ENCODE results near the gene PIEZO2. TPM values are rescaled to one million over a fixed set of nuclear protein-coding genes. Genes with fewer than 3 reads are reported as not detected.

PIEZO2 gene
- total RNA-seq, 1 donor from 2014 or later, result 5.3 TPM

DNA sequence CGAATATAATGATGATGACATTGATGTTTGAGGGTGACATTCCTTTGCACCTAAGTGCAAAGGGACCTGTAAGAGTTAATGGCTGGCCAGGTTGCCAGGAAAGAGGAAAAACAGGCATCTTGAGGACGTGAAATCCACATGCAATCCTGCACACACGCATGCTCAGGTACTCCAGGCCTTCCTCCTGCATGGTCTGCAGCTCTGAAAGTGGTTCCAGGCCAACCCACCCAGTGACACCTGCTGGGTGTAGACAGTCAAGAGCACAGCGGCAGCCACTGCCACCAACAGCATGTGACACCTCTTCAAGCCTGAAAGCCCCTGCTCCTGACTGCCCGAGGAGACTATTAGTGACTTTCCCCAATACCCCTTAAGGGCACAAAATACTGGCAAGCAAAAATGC is 101.6 kb downstream of the PIEZO2 start:
- peaks cover 2% of the 10 kb centered on the region for H3K9me3 Mint-ChIP-seq (ENCODE audit: unreplicated experiment)
- peaks cover 10% of the 10 kb centered on the region for H3K4me1 ChIP-seq (ENCODE audit: insufficient read depth, low read length)
- H3K4me3 ChIP-seq (ENCODE audit: insufficient read depth, low read depth, low read length), result no peak overlapping the region
- H3K9me3 ChIP-seq (ENCODE audit: insufficient read depth, low read depth, low read length), result no peaks in the 10 kb centered on the region
- H4K20me1 ChIP-seq (ENCODE audit: insufficient read depth, low read length), result no peaks in the 10 kb centered on the region
- H3K4me1 Mint-ChIP-seq (ENCODE audit: low read depth, unreplicated experiment), result peaks cover 36% of the 10 kb centered on the region
- no peak overlapping the region for H2AFZ ChIP-seq (ENCODE audit: low read depth, low read length)
- no peaks in the 10 kb centered on the region for H3K79me2 ChIP-seq (ENCODE audit: insufficient read depth, low read length)
- no peak for DNase-seq (ENCODE audit: low read depth)
- no peaks in the 10 kb centered on the region for H3K27me3 Mint-ChIP-seq (ENCODE audit: low read depth, unreplicated experiment)
- H3K27ac ChIP-seq (ENCODE audit: low read depth, low read length), result no peak overlapping the region
- no peak overlapping the region for H3K4me3 Mint-ChIP-seq (ENCODE audit: unreplicated experiment)
- no peaks in the 10 kb centered on the region for H3K36me3 Mint-ChIP-seq (ENCODE audit: low read depth, unreplicated experiment)
- H3K27me3 ChIP-seq (ENCODE audit: insufficient read depth, low read length), result no peaks in the 10 kb centered on the region
- H3K9ac ChIP-seq (ENCODE audit: low read length), result no peak overlapping the region
- no peaks in the 10 kb centered on the region for H3K36me3 ChIP-seq (ENCODE audit: insufficient read depth, low read length)
- no peak for FAIRE-seq
- peak overlapping the region; percentile 23 for H3K27ac Mint-ChIP-seq (ENCODE audit: unreplicated experiment)
- no peak for TF ChIP-seq EZH2 (IDR thresholded peaks at IDR 0.05; ENCODE audit: insufficient read depth, low read length)
- no peak overlapping the region for H3K4me2 ChIP-seq (ENCODE audit: low read length)

DNA sequence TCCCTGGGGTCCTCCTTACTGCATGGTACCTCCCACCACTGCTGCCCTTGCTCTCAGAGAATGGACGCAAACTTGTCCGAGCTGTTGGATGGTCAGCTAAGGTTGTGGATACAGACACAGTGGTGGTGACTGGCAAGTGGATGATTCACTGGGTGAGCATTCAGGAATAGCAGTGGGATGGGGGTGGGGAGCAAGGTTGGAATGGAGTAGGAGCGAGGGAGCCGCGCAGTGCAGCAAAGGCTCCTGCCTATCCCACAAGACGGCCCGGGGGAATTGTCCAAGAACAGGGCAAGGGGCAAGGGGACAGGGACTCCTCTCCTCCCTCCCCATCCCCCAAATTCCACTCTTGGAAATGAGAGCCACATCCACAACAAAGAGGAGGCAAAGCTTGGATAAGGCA is 102.2 kb downstream of the PIEZO2 start:
- Histone ChIP-seq H3K9ac (ENCODE audit: low read length) (no peak overlapping the region), H3K4me1 (ENCODE audit: insufficient read depth, low read length) (peaks cover 11% of the 10 kb centered on the region), H3K36me3 (ENCODE audit: insufficient read depth, low read length) (no peaks in the 10 kb centered on the region), H4K20me1 (ENCODE audit: insufficient read depth, low read length) (no peaks in the 10 kb centered on the region), H3K4me3 (ENCODE audit: insufficient read depth, low read depth, low read length) (no peak overlapping the region), H3K27ac (ENCODE audit: low read depth, low read length) (peak overlapping the region; percentile 19), H3K4me2 (ENCODE audit: low read length) (peak overlapping the region; percentile 51), H3K27me3 (ENCODE audit: insufficient read depth, low read length) (no peaks in the 10 kb centered on the region), H3K79me2 (ENCODE audit: insufficient read depth, low read length) (no peaks in the 10 kb centered on the region), H2AFZ (ENCODE audit: low read depth, low read length) (peak overlapping the region; percentile 23), H3K9me3 (ENCODE audit: insufficient read depth, low read depth, low read length) (no peaks in the 10 kb centered on the region)
- Mint-ChIP-seq H3K4me1 (ENCODE audit: low read depth, unreplicated experiment) (peaks cover 38% of the 10 kb centered on the region), H3K4me3 (ENCODE audit: unreplicated experiment) (no peak overlapping the region), H3K36me3 (ENCODE audit: low read depth, unreplicated experiment) (no peaks in the 10 kb centered on the region), H3K27ac (ENCODE audit: unreplicated experiment) (peak overlapping the region; percentile 90), H3K27me3 (ENCODE audit: low read depth, unreplicated experiment) (no peaks in the 10 kb centered on the region), H3K9me3 (ENCODE audit: unreplicated experiment) (peaks cover 2% of the 10 kb centered on the region)
- FAIRE-seq, result no peak
- TF ChIP-seq EZH2 (IDR thresholded peaks at IDR 0.05; ENCODE audit: insufficient read depth, low read length), result no peak
- TF ChIP-seq, protein P1, sequence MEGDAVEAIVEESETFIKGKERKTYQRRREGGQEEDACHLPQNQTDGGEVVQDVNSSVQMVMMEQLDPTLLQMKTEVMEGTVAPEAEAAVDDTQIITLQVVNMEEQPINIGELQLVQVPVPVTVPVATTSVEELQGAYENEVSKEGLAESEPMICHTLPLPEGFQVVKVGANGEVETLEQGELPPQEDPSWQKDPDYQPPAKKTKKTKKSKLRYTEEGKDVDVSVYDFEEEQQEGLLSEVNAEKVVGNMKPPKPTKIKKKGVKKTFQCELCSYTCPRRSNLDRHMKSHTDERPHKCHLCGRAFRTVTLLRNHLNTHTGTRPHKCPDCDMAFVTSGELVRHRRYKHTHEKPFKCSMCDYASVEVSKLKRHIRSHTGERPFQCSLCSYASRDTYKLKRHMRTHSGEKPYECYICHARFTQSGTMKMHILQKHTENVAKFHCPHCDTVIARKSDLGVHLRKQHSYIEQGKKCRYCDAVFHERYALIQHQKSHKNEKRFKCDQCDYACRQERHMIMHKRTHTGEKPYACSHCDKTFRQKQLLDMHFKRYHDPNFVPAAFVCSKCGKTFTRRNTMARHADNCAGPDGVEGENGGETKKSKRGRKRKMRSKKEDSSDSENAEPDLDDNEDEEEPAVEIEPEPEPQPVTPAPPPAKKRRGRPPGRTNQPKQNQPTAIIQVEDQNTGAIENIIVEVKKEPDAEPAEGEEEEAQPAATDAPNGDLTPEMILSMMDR (IDR thresholded peaks at IDR 0.05; ENCODE audit: insufficient read depth, low read depth, low read length), result no peak
- DNase-seq (ENCODE audit: low read depth), result peak; percentile 38

DNA sequence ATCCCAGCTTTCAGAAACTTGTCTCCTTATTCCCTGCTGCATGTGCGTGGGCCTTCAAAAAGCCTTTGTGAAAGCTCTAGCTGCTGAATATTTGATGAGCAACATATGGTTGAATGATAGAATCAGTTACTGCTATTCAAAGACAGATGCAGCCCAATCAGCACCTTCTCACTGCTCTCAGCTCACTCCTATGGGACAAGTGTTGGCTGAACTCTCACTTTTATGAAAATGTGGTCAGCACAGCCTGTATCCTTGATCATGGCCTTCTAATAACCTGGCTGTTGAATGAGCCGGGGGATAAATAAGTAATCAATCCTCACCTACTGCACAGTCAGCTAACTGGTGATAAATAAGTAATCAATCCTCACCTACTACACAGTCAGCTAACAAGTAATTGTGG is 103.2 kb downstream of the PIEZO2 start:
- no peak for TF ChIP-seq EZH2 (IDR thresholded peaks at IDR 0.05; ENCODE audit: insufficient read depth, low read length)
- TF ChIP-seq, protein P1 (IDR thresholded peaks at IDR 0.05; ENCODE audit: insufficient read depth, low read depth, low read length), result no peak
- Histone ChIP-seq H3K36me3 (ENCODE audit: insufficient read depth, low read length) (no peaks in the 10 kb centered on the region), H2AFZ (ENCODE audit: low read depth, low read length) (no peak overlapping the region), H3K9ac (ENCODE audit: low read length) (no peak overlapping the region), H3K27ac (ENCODE audit: low read depth, low read length) (no peak overlapping the region), H4K20me1 (ENCODE audit: insufficient read depth, low read length) (no peaks in the 10 kb centered on the region), H3K4me1 (ENCODE audit: insufficient read depth, low read length) (peaks cover 17% of the 10 kb centered on the region), H3K79me2 (ENCODE audit: insufficient read depth, low read length) (no peaks in the 10 kb centered on the region), H3K4me2 (ENCODE audit: low read length) (no peak overlapping the region), H3K9me3 (ENCODE audit: insufficient read depth, low read depth, low read length) (no peaks in the 10 kb centered on the region), H3K27me3 (ENCODE audit: insufficient read depth, low read length) (no peaks in the 10 kb centered on the region), H3K4me3 (ENCODE audit: insufficient read depth, low read depth, low read length) (no peak overlapping the region)
- Mint-ChIP-seq H3K27me3 (ENCODE audit: low read depth, unreplicated experiment) (no peaks in the 10 kb centered on the region), H3K27ac (ENCODE audit: unreplicated experiment) (peak overlapping the region; percentile 29), H3K4me3 (ENCODE audit: unreplicated experiment) (no peak overlapping the region), H3K9me3 (ENCODE audit: unreplicated experiment) (peaks cover 2% of the 10 kb centered on the region), H3K4me1 (ENCODE audit: low read depth, unreplicated experiment) (peaks cover 33% of the 10 kb centered on the region), H3K36me3 (ENCODE audit: low read depth, unreplicated experiment) (no peaks in the 10 kb centered on the region)
- FAIRE-seq (no peak), DNase-seq (ENCODE audit: low read depth) (no peak)
